Neural crest cell (in vitro differentiated cells): ENCODE results near the gene SKOR2. TPM values are rescaled to one million over a fixed set of nuclear protein-coding genes. Genes with fewer than 3 reads are reported as not detected.
A peak's percentile ranks its signal among the peaks of the same experiment; 100 is the strongest.

Source experiments
- DNase-seq: peaks from one replicate; pipeline ENCODE4 v3.0.0; 2021; ENCODE audit warnings: low read depth, mixed read lengths, low spot score
- H3K27ac Mint-ChIP-seq: one replicate; pipeline ENCODE4 v1.8.0; 2021; ENCODE audit warnings: mild to moderate bottlenecking, mixed read lengths; ENCODE audit not compliant: unreplicated experiment
- H3K27me3 Mint-ChIP-seq: 2 replicates; pipeline ENCODE4 v1.8.0; 2021; ENCODE audit warnings: low read depth, mild to moderate bottlenecking, mixed read lengths
- H3K36me3 Mint-ChIP-seq: 2 replicates; pipeline ENCODE4 v1.8.0; 2021; ENCODE audit warnings: low read depth, mild to moderate bottlenecking, mixed read lengths
- H3K4me1 Mint-ChIP-seq: 2 replicates; pipeline ENCODE4 v1.8.0; 2021; ENCODE audit warnings: mixed read lengths
- H3K4me3 Mint-ChIP-seq: one replicate; pipeline ENCODE4 v1.8.0; 2021; ENCODE audit warnings: mild to moderate bottlenecking, mixed read lengths
- H3K9me3 Mint-ChIP-seq: 2 replicates; pipeline ENCODE4 v1.8.0; 2021; ENCODE audit warnings: mixed read lengths
- total RNA-seq: library from RNA; stranded (reverse); gene quantifications from 2 replicates; pipeline ENCODE4 v1.2.1, GENCODE V29; 2021
- TF ChIP-seq, protein P1 (sequence below): fragments of 200-600 bp; sonication (generic); conservative IDR thresholded peaks from 2 replicates; pipeline ENCODE4 v1.5.0; 2021; ENCODE audit warnings: antibody characterized with exemption, mild to moderate bottlenecking

The SKOR2 gene
- total RNA-seq, 1 donor from 2014 or later, result 1.4 TPM

DNA sequence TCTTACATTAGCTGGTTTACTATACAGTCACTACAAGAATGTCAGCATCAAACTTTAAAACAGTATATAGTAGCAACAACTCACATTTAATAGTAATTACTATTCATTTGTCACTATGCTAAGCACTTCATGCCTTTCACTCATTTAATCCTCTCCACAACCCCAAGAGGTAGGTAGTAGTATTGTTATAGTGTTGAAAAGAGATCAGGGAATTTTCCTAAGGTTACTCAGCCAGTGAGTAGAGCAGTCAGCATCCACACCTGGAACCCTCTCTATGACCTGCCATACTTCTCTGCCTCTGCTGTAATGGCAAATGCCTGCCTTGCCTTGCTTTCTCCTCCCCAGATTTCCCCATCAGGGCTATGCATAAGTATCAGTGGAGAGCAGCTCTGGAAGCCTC, 24.8 kb downstream of the SKOR2 start:
- Mint-ChIP-seq H3K36me3 (no peaks in the 10 kb centered on the region), H3K9me3 (no peaks in the 10 kb centered on the region), H3K27me3 (peaks cover 86% of the 10 kb centered on the region), H3K4me3 (no peak overlapping the region), H3K27ac (no peak overlapping the region), H3K4me1 (no peaks in the 10 kb centered on the region)
- no peak for DNase-seq
- TF ChIP-seq, protein P1, sequence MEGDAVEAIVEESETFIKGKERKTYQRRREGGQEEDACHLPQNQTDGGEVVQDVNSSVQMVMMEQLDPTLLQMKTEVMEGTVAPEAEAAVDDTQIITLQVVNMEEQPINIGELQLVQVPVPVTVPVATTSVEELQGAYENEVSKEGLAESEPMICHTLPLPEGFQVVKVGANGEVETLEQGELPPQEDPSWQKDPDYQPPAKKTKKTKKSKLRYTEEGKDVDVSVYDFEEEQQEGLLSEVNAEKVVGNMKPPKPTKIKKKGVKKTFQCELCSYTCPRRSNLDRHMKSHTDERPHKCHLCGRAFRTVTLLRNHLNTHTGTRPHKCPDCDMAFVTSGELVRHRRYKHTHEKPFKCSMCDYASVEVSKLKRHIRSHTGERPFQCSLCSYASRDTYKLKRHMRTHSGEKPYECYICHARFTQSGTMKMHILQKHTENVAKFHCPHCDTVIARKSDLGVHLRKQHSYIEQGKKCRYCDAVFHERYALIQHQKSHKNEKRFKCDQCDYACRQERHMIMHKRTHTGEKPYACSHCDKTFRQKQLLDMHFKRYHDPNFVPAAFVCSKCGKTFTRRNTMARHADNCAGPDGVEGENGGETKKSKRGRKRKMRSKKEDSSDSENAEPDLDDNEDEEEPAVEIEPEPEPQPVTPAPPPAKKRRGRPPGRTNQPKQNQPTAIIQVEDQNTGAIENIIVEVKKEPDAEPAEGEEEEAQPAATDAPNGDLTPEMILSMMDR, result no peak

DNA sequence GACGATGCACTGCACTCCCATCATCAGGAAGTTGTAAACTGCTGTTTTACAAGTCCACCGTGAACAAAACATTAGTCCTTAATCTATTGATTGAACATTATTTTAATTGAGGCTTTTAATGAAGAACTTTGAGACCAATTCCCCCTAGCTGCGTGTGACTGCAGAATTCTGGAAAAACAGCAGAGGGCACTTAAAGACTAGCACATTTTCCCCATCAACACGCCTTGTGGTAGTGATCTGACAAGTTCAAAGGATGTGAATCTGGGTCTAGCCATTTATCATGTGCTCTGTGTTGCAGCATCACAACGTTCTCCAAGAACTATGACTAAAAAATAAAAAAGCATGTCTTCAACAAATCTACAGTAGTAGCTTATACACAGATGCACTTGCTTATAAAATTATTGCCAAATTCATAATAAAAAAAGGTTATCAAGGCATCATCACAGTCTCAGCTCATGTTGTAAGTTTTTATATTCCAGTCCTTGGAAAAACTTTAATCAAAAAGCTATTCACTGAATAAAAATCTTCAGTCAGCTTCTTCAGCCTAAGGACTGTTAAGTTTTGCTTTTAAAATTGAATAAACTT, 35.8 kb downstream of the SKOR2 start:
- DNase-seq, result peak; percentile 4
- H3K4me3 Mint-ChIP-seq, result no peak overlapping the region

DNA sequence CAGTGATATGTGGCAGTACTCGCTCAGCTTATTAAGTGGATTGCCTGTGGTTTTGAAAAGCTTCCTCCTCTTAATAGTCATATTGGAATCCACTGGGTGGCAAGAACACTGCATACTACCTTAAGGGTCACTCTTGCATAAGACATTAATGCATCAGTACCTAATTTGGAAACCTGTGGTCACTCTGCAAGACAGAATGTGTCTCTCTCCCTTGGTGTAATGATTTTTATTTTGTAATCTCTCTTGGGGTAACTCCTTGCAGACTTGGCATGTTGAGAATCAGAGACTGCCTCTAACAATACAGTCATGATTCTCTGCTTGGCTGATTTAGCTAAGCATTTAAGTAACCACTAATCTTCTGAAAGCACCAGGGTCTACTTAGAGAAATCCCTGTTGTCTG, 42.3 kb downstream of the SKOR2 start:
- DNase-seq, result no peak
- peaks cover 11% of the 10 kb centered on the region for H3K4me1 Mint-ChIP-seq
- peaks cover 50% of the 10 kb centered on the region for H3K27me3 Mint-ChIP-seq
- TF ChIP-seq, protein P1, result no peak
- no peak overlapping the region for H3K4me3 Mint-ChIP-seq
- no peaks in the 10 kb centered on the region for H3K36me3 Mint-ChIP-seq
- H3K9me3 Mint-ChIP-seq, result no peaks in the 10 kb centered on the region
- no peak overlapping the region for H3K27ac Mint-ChIP-seq

More for the DNA sequence above, 35.8 kb downstream of the SKOR2 start:
- no peaks in the 10 kb centered on the region for H3K9me3 Mint-ChIP-seq
- H3K4me1 Mint-ChIP-seq, result no peaks in the 10 kb centered on the region
- H3K27me3 Mint-ChIP-seq, result peaks cover 86% of the 10 kb centered on the region
- TF ChIP-seq, protein P1, result peak; percentile 85
- no peak overlapping the region for H3K27ac Mint-ChIP-seq
- H3K36me3 Mint-ChIP-seq, result no peaks in the 10 kb centered on the region

DNA sequence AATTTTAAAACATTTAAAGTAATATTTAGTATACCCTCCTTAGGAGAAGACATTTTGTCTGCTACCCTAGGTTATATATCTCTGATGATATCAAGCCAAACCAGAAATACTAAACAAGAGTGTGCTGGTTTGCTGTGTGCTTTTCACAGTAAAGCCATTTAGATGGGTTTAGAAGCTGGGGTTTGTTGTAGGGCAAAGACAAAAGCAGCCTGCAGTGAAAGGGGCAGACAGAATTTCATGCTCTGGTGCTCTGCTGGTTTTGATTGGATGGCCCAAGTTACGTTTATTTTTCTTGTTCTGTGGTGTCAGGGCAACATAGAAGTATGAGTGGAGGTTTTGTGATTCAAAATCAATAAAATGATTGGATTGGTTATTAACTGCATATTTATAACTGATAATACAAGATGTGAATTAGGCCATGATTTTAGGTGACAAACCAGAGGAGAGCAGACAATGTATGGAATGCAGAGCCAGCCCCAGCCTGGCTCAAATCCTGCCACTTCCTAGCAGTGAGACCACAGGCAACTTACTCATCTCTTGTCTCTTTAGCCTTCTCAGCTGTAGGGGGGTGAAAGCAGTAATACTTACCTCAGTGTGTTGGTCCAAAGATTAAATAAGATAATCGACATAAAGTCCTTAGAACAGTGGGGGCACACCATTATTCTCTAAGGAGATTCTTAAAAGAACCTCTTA, 44.4 kb downstream of the SKOR2 start:
- no peak overlapping the region for H3K27ac Mint-ChIP-seq
- H3K27me3 Mint-ChIP-seq, result peaks cover 32% of the 10 kb centered on the region
- H3K36me3 Mint-ChIP-seq, result no peaks in the 10 kb centered on the region
- no peaks in the 10 kb centered on the region for H3K9me3 Mint-ChIP-seq
- TF ChIP-seq, protein P1, result no peak
- H3K4me3 Mint-ChIP-seq, result no peak overlapping the region
- no peak for DNase-seq
- H3K4me1 Mint-ChIP-seq, result peaks cover 11% of the 10 kb centered on the region

DNA sequence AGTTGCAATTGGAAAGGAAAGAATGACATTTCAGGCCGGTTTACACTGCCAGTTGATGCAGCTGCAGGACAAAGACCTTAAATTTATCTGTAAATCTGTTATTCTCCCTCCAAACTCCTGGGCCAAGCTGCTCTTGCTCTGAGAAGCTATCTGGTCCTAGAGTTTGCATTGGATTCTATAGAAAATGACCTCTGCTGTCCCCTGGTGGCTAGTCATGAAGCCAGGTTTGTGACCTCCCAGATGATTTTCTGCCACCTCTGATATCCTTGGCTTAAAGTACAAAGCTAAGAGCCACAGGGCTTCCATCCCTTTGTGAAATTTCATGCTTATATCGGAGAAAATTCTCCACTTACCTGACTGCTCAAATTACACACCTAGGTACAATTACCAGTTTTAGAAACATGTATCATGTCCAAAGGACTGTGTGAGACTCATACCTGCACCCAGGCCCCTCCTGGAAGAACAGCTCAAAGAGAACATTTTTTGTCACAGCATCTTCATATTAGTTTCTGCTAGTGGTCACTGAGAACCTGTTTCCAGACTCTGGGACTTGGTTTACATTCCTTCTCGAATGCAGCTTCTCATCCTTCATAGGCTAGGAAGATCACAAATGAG, 46.4 kb downstream of the SKOR2 start:
- TF ChIP-seq, protein P1, result peak; percentile 75
- Mint-ChIP-seq H3K9me3 (no peaks in the 10 kb centered on the region), H3K27ac (no peak overlapping the region), H3K27me3 (peaks cover 23% of the 10 kb centered on the region), H3K4me3 (no peak overlapping the region), H3K4me1 (peaks cover 11% of the 10 kb centered on the region), H3K36me3 (no peaks in the 10 kb centered on the region)
- peak; percentile 47 for DNase-seq
